Transverse colon (tissue), 4 donors: Measurements from ENCODE around the gene MYH7. TPM values are rescaled to one million over a fixed set of nuclear protein-coding genes. Genes with fewer than 3 reads are reported as not detected.

Source experiments
- DNase-seq: peaks from one replicate; pipeline ENCODE4 v3.0.0-alpha.2; 2019
- H3K27ac ChIP-seq, 4 donors: fragments of 200-600 bp; sonication (generic); 2 replicates each; pipeline ENCODE4 v1.5.1; 2016 to 2018; ENCODE audit warnings: inconsistent platforms in 4 of 4
- H3K27me3 ChIP-seq: fragments of 200-600 bp; sonication (generic); 2 replicates; pipeline ENCODE4 v1.5.1; 2017; ENCODE audit warnings: inconsistent platforms
- H3K36me3 ChIP-seq, 4 donors: fragments of 200-600 bp; sonication (generic); 2 replicates each; pipeline ENCODE4 v1.5.1; 2017 to 2019; ENCODE audit warnings: inconsistent platforms in 4 of 4
- H3K4me1 ChIP-seq, 4 donors: fragments of 200-600 bp; sonication (generic); 2 replicates each; pipeline ENCODE4 v1.5.1; 2017 to 2020; ENCODE audit warnings: inconsistent platforms in 4 of 4
- H3K4me3 ChIP-seq, 4 donors: fragments of 200-600 bp; sonication (generic); 1 replicate in 1 of 4; 2 replicates in 3 of 4; pipeline versions ENCODE4 v1.5.1 to v1.6.1; 2017 to 2019; ENCODE audit warnings: inconsistent platforms in 4 of 4
- H3K9me3 ChIP-seq, 2 donors: fragments of 200-600 bp; sonication (generic); 2 replicates each; pipeline ENCODE4 v1.5.1; 2017 to 2019; ENCODE audit warnings: inconsistent platforms in 2 of 2
- CTCF ChIP-seq, 5 experiments: fragments of 200-600 bp in 3 of 5; fragments of 450-650 bp in 2 of 5; sonication (generic) in 3 of 5; IDR thresholded peaks; 1 replicate in 2 of 5; 2 replicates in 3 of 5; pipeline ENCODE4 v1.5.1; 2016 to 2017; ENCODE audit warnings: antibody characterized with exemption in 5 of 5, inconsistent platforms in 3 of 5, mild to moderate bottlenecking in 2 of 5, moderate library complexity in 1 of 5
- EP300 ChIP-seq: sonication (generic); formaldehyde crosslinking; IDR thresholded peaks from one replicate; pipeline ENCODE4 v1.6.1; 2017; ENCODE audit warnings: antibody characterized with exemption, low read depth
- POLR2A ChIP-seq: fragments of 450-650 bp; IDR thresholded peaks from one replicate; pipeline ENCODE4 v1.6.1; 2016; ENCODE audit warnings: antibody characterized with exemption, mild to moderate bottlenecking, moderate library complexity
- POLR2AphosphoS5 ChIP-seq, 3 donors: sonication (generic); formaldehyde crosslinking; IDR thresholded peaks; one replicate each; pipeline ENCODE4 v1.6.1; 2016; ENCODE audit warnings: antibody characterized with exemption in 3 of 3
- WGBS, 2 donors: methylation state at CpG; one replicate each; pipeline ENCODE4 v1.1.5; 2018; ENCODE audit warnings: low coverage in 1 of 2; 5-methylcytosine and 5-hydroxymethylcytosine counted together
- in situ Hi-C, 4 donors: fragments of 200-750 bp; cut with MboI; loops; one replicate each; pipeline versions ENCODE4 v1.15.0 to v1.15.1; 2017; ENCODE audit warnings: low sequenced_read_pairs in 3 of 4, low pct_ligation_motif_present in 1 of 4, low pct_unique_long_range_greater_than_20kb in 1 of 4
- intact Hi-C: fragments of 100-400 bp; cut with DNase I; formaldehyde crosslinking; loops from one replicate; pipeline ENCODE4 v1.15.1; 2023; ENCODE audit warnings: low total_unique reads
- total RNA-seq, 4 donors: library from RNA; depleted of rRNA; stranded (reverse); fragments of >200 nt; gene quantifications; one replicate each; pipeline ENCODE4 v1.1.0, GENCODE V29; 2016

The MYH7 gene
- total RNA-seq, 4 donors from 2014 or later, result 0.64 to 2.9 TPM; not detected in 2

- Histone ChIP-seq H3K9me3 (no peaks in the 10 kb centered on the region), H3K4me1 (peaks cover 3 to 20% (median 14%) of the 10 kb centered on the region in 4 donors), H3K4me3 (no peak overlapping the region), H3K36me3 (no peaks in the 10 kb centered on the region), H3K27me3 (no peaks in the 10 kb centered on the region), H3K27ac (no peak overlapping the region)
- in situ Hi-C loops, result no loop called here
- no peak for DNase-seq
- WGBS, 2 donors, result 73 to 81% methylated on average over 3 to 9 of the region's 9 CpGs
- intact Hi-C loops, result no loop called here
- TF ChIP-seq POLR2AphosphoS5 (IDR thresholded peaks at IDR 0.05) (no peak), POLR2A (no peak), EP300 (no peak), CTCF (IDR thresholded peaks at IDR 0.05) (no peak)
These were observed 7.4 kb upstream of the MYH7 start for GRCh38 chr14:23442721-23443356.

- Histone ChIP-seq H3K27me3 (no peaks in the 10 kb centered on the region), H3K36me3 (no peaks in the 10 kb centered on the region), H3K9me3 (no peaks in the 10 kb centered on the region), H3K27ac (no peak overlapping the region), H3K4me1 (peaks cover 0 to 3% (median under 1%) of the 10 kb centered on the region in 4 donors), H3K4me3 (no peak overlapping the region)
- no peak for DNase-seq
- intact Hi-C loops, result no loop called here
- in situ Hi-C loops, result no loop called here
- TF ChIP-seq EP300 (no peak), POLR2A (no peak), POLR2AphosphoS5 (IDR thresholded peaks at IDR 0.05) (no peak), CTCF (IDR thresholded peaks at IDR 0.05) (no peak)
- WGBS, 2 donors, result 10 to 14% methylated on average over 1 of the region's 1 CpG
These were observed 5.6 kb upstream of the MYH7 start for GRCh38 chr14:23441076-23441475.

- intact Hi-C loops, result no loop called here
- WGBS, 2 donors, result 88% methylated on average over 6 of the region's 6 CpGs; no CpG with 5 or more reads in 1 of the 2 donors
- Histone ChIP-seq H3K4me3 (no peak overlapping the region), H3K4me1 (no peaks in the 10 kb centered on the region), H3K9me3 (no peaks in the 10 kb centered on the region), H3K27me3 (no peaks in the 10 kb centered on the region), H3K27ac (no peak overlapping the region), H3K36me3 (no peaks in the 10 kb centered on the region)
- in situ Hi-C loops, result no loop called here
- DNase-seq, result no peak
- TF ChIP-seq CTCF (IDR thresholded peaks at IDR 0.05), result no peak
- TF ChIP-seq EP300, result no peak
- TF ChIP-seq POLR2A, result no peak
- TF ChIP-seq POLR2AphosphoS5 (IDR thresholded peaks at IDR 0.05), result no peak
These were observed 3.8 kb upstream of the MYH7 start for GRCh38 chr14:23439107-23439835.

GRCh38 chr14:23438101-23438971 is 2.9 kb upstream of the MYH7 start:
- no peaks in the 10 kb centered on the region for H3K4me1 ChIP-seq
- in situ Hi-C loops, result no loop called here
- no peaks in the 10 kb centered on the region for H3K36me3 ChIP-seq
- no peaks in the 10 kb centered on the region for H3K27me3 ChIP-seq
- intact Hi-C loops, result no loop called here
- H3K4me3 ChIP-seq, result no peak overlapping the region
- no peak for DNase-seq
- no peaks in the 10 kb centered on the region for H3K9me3 ChIP-seq
- TF ChIP-seq POLR2AphosphoS5 (IDR thresholded peaks at IDR 0.05) (no peak), CTCF (IDR thresholded peaks at IDR 0.05) (no peak), POLR2A (no peak), EP300 (no peak)
- 55 to 65% methylated on average over 10 to 15 of the region's 15 CpGs for WGBS, 2 donors
- no peak overlapping the region for H3K27ac ChIP-seq
